Measurements from ENCODE around the gene CDCA8.

DNA sequence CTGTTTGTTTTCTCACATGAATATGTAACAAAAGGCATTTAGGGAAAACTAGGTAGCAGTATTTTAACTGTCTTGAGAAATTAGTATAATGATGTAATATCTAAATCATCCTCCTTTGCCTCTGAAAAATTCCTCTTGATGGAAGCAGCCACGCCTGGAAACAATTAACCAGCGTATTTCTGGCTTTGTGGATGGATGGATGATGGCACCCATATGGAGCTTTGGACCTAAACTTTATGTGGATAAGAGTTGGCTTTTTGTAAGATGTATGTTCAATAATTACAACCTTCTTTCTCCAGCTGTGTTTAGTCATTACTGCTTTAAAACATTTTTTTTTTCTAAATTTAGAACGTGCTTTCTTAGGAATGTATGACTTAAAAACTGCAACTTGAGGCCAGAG is 12.7 kb downstream of the CDCA8 start:
- TF ChIP-seq, protein P1, sequence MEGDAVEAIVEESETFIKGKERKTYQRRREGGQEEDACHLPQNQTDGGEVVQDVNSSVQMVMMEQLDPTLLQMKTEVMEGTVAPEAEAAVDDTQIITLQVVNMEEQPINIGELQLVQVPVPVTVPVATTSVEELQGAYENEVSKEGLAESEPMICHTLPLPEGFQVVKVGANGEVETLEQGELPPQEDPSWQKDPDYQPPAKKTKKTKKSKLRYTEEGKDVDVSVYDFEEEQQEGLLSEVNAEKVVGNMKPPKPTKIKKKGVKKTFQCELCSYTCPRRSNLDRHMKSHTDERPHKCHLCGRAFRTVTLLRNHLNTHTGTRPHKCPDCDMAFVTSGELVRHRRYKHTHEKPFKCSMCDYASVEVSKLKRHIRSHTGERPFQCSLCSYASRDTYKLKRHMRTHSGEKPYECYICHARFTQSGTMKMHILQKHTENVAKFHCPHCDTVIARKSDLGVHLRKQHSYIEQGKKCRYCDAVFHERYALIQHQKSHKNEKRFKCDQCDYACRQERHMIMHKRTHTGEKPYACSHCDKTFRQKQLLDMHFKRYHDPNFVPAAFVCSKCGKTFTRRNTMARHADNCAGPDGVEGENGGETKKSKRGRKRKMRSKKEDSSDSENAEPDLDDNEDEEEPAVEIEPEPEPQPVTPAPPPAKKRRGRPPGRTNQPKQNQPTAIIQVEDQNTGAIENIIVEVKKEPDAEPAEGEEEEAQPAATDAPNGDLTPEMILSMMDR (IDR thresholded peaks at IDR 0.05) = no peak
- no peak for TF ChIP-seq POLR2A (IDR thresholded peaks at IDR 0.05)
- no peak for TF ChIP-seq EP300 (IDR thresholded peaks at IDR 0.05)

Measured in stomach (tissue), 4 donors.